Peyer's patch (tissue), 4 donors: Measurements from ENCODE around the gene RALGAPA1. TPM values are rescaled to one million over a fixed set of nuclear protein-coding genes. Genes with fewer than 3 reads are reported as not detected.
A peak's percentile ranks its signal among the peaks of the same experiment; 100 is the strongest.

ENCODE experiments used
- DNase-seq, 3 donors: peaks; one replicate each; pipeline ENCODE4 v3.0.0-alpha.2; 2017 to 2019
- H3K27ac ChIP-seq, 4 donors: fragments of 200-600 bp; sonication (generic); one replicate each; pipeline ENCODE4 v1.5.1; 2016 to 2019
- H3K27me3 ChIP-seq, 2 donors: fragments of 200-600 bp; sonication (generic); one replicate each; pipeline ENCODE4 v1.5.1; 2019
- H3K36me3 ChIP-seq, 3 donors: fragments of 200-600 bp; sonication (generic); one replicate each; pipeline ENCODE4 v1.5.1; 2016 to 2019
- H3K4me1 ChIP-seq, 4 donors: fragments of 200-600 bp; sonication (generic); one replicate each; pipeline ENCODE4 v1.5.1; 2016 to 2019
- H3K4me3 ChIP-seq, 4 donors: fragments of 200-600 bp; sonication (generic); 1 replicate in 3 of 4; 2 replicates in 1 of 4; pipeline ENCODE4 v1.5.1; 2016 to 2019; ENCODE audit warnings: mild to moderate bottlenecking in 1 of 4
- H3K9me3 ChIP-seq, 4 donors: fragments of 200-600 bp; sonication (generic); one replicate each; pipeline ENCODE4 v1.5.1; 2016 to 2019; ENCODE audit warnings: mild to moderate bottlenecking in 1 of 4
- CTCF ChIP-seq, 6 experiments: fragments of 450-650 bp in 4 of 6; fragments of 200-600 bp in 2 of 6; sonication (generic) in 1 of 6; IDR thresholded peaks; one replicate each; pipeline ENCODE4 v1.5.1; 2017 to 2019; ENCODE audit warnings: antibody characterized with exemption in 6 of 6, mild to moderate bottlenecking in 3 of 6, moderate library complexity in 1 of 6
- POLR2A ChIP-seq, 2 donors: fragments of 450-650 bp; IDR thresholded peaks; one replicate each; pipeline ENCODE4 v1.5.1; 2017; ENCODE audit warnings: antibody characterized with exemption in 2 of 2, mild to moderate bottlenecking in 2 of 2, moderate library complexity in 2 of 2
- total RNA-seq, 4 donors: library from RNA; depleted of rRNA; stranded (reverse); fragments of >200 nt; gene quantifications; one replicate each; pipeline ENCODE4 v1.1.0, GENCODE V29; 2016

Gene RALGAPA1
- total RNA-seq, 4 donors from 2014 or later = 61.8 to 163 (median 89.4) TPM

GRCh38 chr14:35807131-35807961 is 1.7 kb downstream of the RALGAPA1 start:
- H3K36me3 ChIP-seq = no peaks in the 10 kb centered on the region
- no peak overlapping the region for H3K27ac ChIP-seq
- no peaks in the 10 kb centered on the region for H3K27me3 ChIP-seq
- H3K4me1 ChIP-seq = peaks cover 0 to 23% (median 0%) of the 10 kb centered on the region in 4 donors
- peak overlapping the region in 3 of 4 donors; percentile 13 to 77 (median 63) for H3K4me3 ChIP-seq
- no peaks in the 10 kb centered on the region for H3K9me3 ChIP-seq
- DNase-seq = no peak
- TF ChIP-seq POLR2A (IDR thresholded peaks at IDR 0.05) (no peak), CTCF (IDR thresholded peaks at IDR 0.05) (no peak)

GRCh38 chr14:35806006-35806907 is 2.8 kb downstream of the RALGAPA1 start:
- H3K4me3 ChIP-seq = no peak overlapping the region
- no peak for TF ChIP-seq POLR2A (IDR thresholded peaks at IDR 0.05)

GRCh38 chr14:35797796-35798195 is 11.3 kb downstream of the RALGAPA1 start:
- H3K27me3 ChIP-seq = no peaks in the 10 kb centered on the region
- TF ChIP-seq CTCF (IDR thresholded peaks at IDR 0.05) (no peak), POLR2A (IDR thresholded peaks at IDR 0.05) (no peak)
- H3K4me1 ChIP-seq = no peaks in the 10 kb centered on the region
- H3K27ac ChIP-seq = no peak overlapping the region
- no peak for DNase-seq
- H3K36me3 ChIP-seq = no peaks in the 10 kb centered on the region
- no peak overlapping the region for H3K4me3 ChIP-seq
- H3K9me3 ChIP-seq = no peaks in the 10 kb centered on the region

More at GRCh38 chr14:35806006-35806907, 2.8 kb downstream of the RALGAPA1 start:
- Histone ChIP-seq H3K27ac (no peak overlapping the region), H3K36me3 (no peaks in the 10 kb centered on the region), H3K4me1 (peaks cover 0 to 23% (median 0%) of the 10 kb centered on the region in 4 donors), H3K9me3 (no peaks in the 10 kb centered on the region), H3K27me3 (no peaks in the 10 kb centered on the region)
- DNase-seq = no peak

GRCh38 chr14:35789651-35790050 is 19.4 kb downstream of the RALGAPA1 start:
- Histone ChIP-seq H3K4me1 (no peaks in the 10 kb centered on the region), H3K27me3 (no peaks in the 10 kb centered on the region), H3K4me3 (no peak overlapping the region), H3K27ac (no peak overlapping the region), H3K36me3 (no peaks in the 10 kb centered on the region), H3K9me3 (no peaks in the 10 kb centered on the region)
- TF ChIP-seq CTCF (IDR thresholded peaks at IDR 0.05) = no peak
- TF ChIP-seq POLR2A (IDR thresholded peaks at IDR 0.05) = no peak
- DNase-seq = no peak

- Histone ChIP-seq H3K36me3 (no peaks in the 10 kb centered on the region), H3K4me3 (no peak overlapping the region), H3K4me1 (no peaks in the 10 kb centered on the region), H3K27ac (no peak overlapping the region), H3K9me3 (no peaks in the 10 kb centered on the region), H3K27me3 (no peaks in the 10 kb centered on the region)
- DNase-seq = no peak
- no peak for TF ChIP-seq POLR2A (IDR thresholded peaks at IDR 0.05)
- TF ChIP-seq CTCF (IDR thresholded peaks at IDR 0.05) = no peak
These were observed 22.2 kb downstream of the RALGAPA1 start for GRCh38 chr14:35786856-35787255.

GRCh38 chr14:35783699-35784098 is 25.4 kb downstream of the RALGAPA1 start:
- H3K27me3 ChIP-seq = no peaks in the 10 kb centered on the region
- H3K4me3 ChIP-seq = no peak overlapping the region
- H3K36me3 ChIP-seq = no peaks in the 10 kb centered on the region
- no peak overlapping the region for H3K27ac ChIP-seq
- TF ChIP-seq POLR2A (IDR thresholded peaks at IDR 0.05) (no peak), CTCF (IDR thresholded peaks at IDR 0.05) (no peak)
- H3K4me1 ChIP-seq = no peaks in the 10 kb centered on the region
- no peak for DNase-seq
- H3K9me3 ChIP-seq = no peaks in the 10 kb centered on the region
